ENCODE data around the gene HERPUD1.

DNA sequence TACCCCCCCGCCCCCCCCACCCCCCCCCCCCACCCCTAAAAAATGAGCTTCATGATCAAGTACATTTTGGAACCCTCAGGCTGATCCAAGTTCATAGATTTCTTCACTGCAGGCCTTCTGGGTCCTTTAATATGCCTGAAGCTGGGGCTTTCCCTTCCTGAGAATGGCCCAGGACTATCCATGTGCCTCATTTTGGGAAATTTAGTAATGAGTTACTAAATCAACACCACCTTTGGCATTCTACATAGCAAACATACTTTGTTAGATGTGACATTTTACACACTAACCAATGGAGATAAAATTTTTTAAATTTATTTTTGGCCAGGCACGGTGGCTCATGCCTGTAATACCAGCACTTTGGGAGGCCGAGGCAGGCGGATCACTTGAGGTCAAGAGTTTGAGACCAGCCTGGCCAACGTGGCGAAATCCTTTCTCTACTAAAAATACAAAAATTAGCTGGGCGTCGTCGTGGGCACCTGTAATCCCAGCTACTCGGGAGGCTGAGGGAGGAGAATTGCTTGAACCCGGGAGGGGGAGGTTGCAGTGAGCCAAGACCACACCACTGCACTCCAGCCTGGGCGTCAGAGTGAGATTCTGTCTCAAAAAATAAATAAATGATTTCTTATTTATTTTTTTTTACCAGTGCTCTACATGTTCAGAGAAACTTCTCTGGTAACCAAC lies 14.0 kb downstream of the HERPUD1 start:
- TF ChIP-seq, protein P1, sequence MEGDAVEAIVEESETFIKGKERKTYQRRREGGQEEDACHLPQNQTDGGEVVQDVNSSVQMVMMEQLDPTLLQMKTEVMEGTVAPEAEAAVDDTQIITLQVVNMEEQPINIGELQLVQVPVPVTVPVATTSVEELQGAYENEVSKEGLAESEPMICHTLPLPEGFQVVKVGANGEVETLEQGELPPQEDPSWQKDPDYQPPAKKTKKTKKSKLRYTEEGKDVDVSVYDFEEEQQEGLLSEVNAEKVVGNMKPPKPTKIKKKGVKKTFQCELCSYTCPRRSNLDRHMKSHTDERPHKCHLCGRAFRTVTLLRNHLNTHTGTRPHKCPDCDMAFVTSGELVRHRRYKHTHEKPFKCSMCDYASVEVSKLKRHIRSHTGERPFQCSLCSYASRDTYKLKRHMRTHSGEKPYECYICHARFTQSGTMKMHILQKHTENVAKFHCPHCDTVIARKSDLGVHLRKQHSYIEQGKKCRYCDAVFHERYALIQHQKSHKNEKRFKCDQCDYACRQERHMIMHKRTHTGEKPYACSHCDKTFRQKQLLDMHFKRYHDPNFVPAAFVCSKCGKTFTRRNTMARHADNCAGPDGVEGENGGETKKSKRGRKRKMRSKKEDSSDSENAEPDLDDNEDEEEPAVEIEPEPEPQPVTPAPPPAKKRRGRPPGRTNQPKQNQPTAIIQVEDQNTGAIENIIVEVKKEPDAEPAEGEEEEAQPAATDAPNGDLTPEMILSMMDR (IDR thresholded peaks at IDR 0.05), result no peak
- TF ChIP-seq POLR2A (IDR thresholded peaks at IDR 0.05), result no peak

Data from uterus (tissue), 2 donors.